ENCODE measurements around the gene OR2C3.
"Not testable (repeated sequence)": the region's sequence is repeated elsewhere in the genome, so short reads cannot be mapped to it uniquely, and the experiment has no call there.

Gene OR2C3

DNA sequence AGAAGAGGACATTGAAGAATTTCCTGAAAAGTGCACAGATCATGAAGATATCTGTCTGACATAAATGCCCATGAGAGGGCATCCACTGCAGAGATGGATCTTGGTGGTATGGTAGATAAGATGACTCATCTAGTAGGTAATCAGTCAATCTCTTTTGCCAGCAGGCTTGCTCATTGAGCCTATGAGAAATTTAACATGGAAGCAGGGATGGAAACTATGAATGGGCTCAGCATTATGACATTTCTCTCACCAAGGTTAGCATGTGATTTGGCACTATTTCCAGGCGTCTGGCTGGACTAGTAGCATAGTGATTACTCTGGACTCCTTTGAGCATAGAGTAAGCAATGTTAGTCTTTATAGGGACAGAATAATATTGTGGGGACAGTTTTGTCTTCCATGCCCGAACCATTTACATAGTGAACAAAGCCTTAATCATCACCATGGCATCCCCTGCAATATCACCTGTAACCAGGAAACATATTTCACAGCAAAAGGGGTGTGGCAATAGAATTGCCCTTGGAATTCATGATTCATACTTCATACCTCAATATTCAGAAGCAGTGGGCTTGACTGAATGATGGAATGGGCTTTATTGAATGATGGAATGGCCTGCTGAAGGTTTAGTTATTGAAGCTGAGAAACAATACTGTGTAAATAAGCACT lies 7.3 kb downstream of the OR2C3 start:
- H3K27ac ChIP-seq (ENCODE audit: insufficient read depth in 1 of 2, low read depth in 1 of 2, low read length in 2 of 2, poor library complexity in 1 of 2, severe bottlenecking in 2 of 2): no peak overlapping the region
- no peaks in the 10 kb centered on the region for H3K9me3 ChIP-seq (ENCODE audit: control extremely low read depth in 1 of 5, control insufficient read depth in 4 of 5, insufficient read depth in 2 of 5, low read depth in 1 of 5, low read length in 4 of 5)
- no peaks in the 10 kb centered on the region for H3K27me3 ChIP-seq (replicated peaks in 2 of 5; ENCODE audit: control insufficient read depth in 4 of 5, insufficient read depth in 5 of 5, low read length in 4 of 5)
- 100% methylated on average over 1 of the region's 2 CpGs for WGBS (ENCODE audit: insufficient coverage)
- CTCF ChIA-PET: no interaction called here
- H3K4me3 ChIP-seq (ENCODE audit: control insufficient read depth in 1 of 7, extremely low read depth in 1 of 7, insufficient read depth in 4 of 7, low read depth in 2 of 7, low read length in 6 of 7): no peak overlapping the region
- peaks cover 0 to 2% (median 0%) of the 10 kb centered on the region in 4 experiments for H3K36me3 ChIP-seq (ENCODE audit: control insufficient read depth in 4 of 4, insufficient read depth in 4 of 4, low read length in 3 of 4)
- H3K4me1 ChIP-seq (ENCODE audit: control extremely low read depth in 1 of 4, control insufficient read depth in 4 of 4, insufficient read depth in 4 of 4, low read length in 3 of 4): peaks cover 0 to 19% (median 7%) of the 10 kb centered on the region in 4 experiments
- no peak for DNase-seq
- POLR2A ChIA-PET: no interaction called here

DNA sequence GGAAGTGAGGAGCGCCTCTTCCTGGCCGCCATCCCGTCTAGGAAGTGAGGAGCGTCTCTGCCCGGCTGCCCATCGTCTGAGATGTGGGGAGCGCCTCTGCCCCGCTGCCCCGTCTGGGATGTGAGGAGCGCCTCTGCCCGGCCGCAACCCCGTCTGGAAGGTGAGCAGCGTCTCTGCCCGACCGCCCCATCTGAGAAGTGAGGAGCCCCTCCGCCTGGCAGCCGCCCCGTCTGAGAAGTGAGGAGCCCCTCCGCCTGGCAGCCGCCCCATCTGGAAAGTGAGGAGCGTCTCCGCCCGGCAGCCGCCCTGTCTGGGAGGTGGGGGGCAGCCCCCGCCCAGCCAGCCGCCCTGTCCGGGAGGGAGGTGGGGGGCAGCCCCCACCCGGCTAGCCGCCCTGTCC lies 14.4 kb downstream of the OR2C3 start:
- CTCF ChIA-PET; H3K4me1 ChIP-seq (ENCODE audit: control extremely low read depth in 1 of 4, control insufficient read depth in 4 of 4, insufficient read depth in 4 of 4, low read length in 3 of 4); H3K4me3 ChIP-seq (ENCODE audit: control insufficient read depth in 1 of 7, extremely low read depth in 1 of 7, insufficient read depth in 4 of 7, low read depth in 2 of 7, low read length in 6 of 7); DNase-seq; H3K36me3 ChIP-seq (ENCODE audit: control insufficient read depth in 4 of 4, insufficient read depth in 4 of 4, low read length in 3 of 4); H3K27ac ChIP-seq (ENCODE audit: insufficient read depth in 1 of 2, low read depth in 1 of 2, low read length in 2 of 2, poor library complexity in 1 of 2, severe bottlenecking in 2 of 2); H3K9me3 ChIP-seq (ENCODE audit: control extremely low read depth in 1 of 5, control insufficient read depth in 4 of 5, insufficient read depth in 2 of 5, low read depth in 1 of 5, low read length in 4 of 5); POLR2A ChIA-PET; H3K27me3 ChIP-seq (replicated peaks in 2 of 5; ENCODE audit: control insufficient read depth in 4 of 5, insufficient read depth in 5 of 5, low read length in 4 of 5): not testable (repeated sequence)
- WGBS (ENCODE audit: insufficient coverage): 91% methylated on average over 13 of the region's 30 CpGs

DNA sequence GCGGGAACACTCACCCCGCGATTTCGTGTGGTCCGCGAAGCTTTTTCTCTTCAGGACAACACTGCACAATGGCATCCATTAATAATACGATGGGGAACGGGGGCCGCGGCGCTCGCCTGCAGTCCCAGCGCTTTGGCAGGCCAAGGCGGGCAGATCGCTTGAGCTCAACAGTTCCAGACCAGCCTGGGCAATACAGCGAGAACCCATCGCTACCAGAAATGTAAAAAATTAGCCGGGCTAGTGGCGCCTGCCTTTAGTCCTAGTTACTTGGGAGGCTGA lies 17.7 kb downstream of the OR2C3 start:
- DNase-seq: no peak
- ChIA-PET POLR2A (no interaction called here), CTCF (interaction anchor here (1.3 kb wide), 1 partner anchor 14 kb away, joined by 3 read pairs; no protein-coding TSS in a partner anchor)
- H3K27ac ChIP-seq (ENCODE audit: insufficient read depth in 1 of 2, low read depth in 1 of 2, low read length in 2 of 2, poor library complexity in 1 of 2, severe bottlenecking in 2 of 2): no peak overlapping the region
- peaks cover 0 to 3% (median 0%) of the 10 kb centered on the region in 5 experiments for H3K27me3 ChIP-seq (replicated peaks in 2 of 5; ENCODE audit: control insufficient read depth in 4 of 5, insufficient read depth in 5 of 5, low read length in 4 of 5)
- H3K9me3 ChIP-seq (ENCODE audit: control extremely low read depth in 1 of 5, control insufficient read depth in 4 of 5, insufficient read depth in 2 of 5, low read depth in 1 of 5, low read length in 4 of 5): peaks cover 0 to 9% (median 3%) of the 10 kb centered on the region in 5 experiments
- 92% methylated on average over 19 of the region's 19 CpGs for WGBS (ENCODE audit: insufficient coverage)
- H3K4me3 ChIP-seq (ENCODE audit: control insufficient read depth in 1 of 7, extremely low read depth in 1 of 7, insufficient read depth in 4 of 7, low read depth in 2 of 7, low read length in 6 of 7): peak overlapping the region in 3 of 7 experiments; percentile 19 to 55 (median 51)
- H3K4me1 ChIP-seq (ENCODE audit: control extremely low read depth in 1 of 4, control insufficient read depth in 4 of 4, insufficient read depth in 4 of 4, low read length in 3 of 4): peaks cover 0 to 6% (median 0%) of the 10 kb centered on the region in 4 experiments
- no peaks in the 10 kb centered on the region for H3K36me3 ChIP-seq (ENCODE audit: control insufficient read depth in 4 of 4, insufficient read depth in 4 of 4, low read length in 3 of 4)

DNA sequence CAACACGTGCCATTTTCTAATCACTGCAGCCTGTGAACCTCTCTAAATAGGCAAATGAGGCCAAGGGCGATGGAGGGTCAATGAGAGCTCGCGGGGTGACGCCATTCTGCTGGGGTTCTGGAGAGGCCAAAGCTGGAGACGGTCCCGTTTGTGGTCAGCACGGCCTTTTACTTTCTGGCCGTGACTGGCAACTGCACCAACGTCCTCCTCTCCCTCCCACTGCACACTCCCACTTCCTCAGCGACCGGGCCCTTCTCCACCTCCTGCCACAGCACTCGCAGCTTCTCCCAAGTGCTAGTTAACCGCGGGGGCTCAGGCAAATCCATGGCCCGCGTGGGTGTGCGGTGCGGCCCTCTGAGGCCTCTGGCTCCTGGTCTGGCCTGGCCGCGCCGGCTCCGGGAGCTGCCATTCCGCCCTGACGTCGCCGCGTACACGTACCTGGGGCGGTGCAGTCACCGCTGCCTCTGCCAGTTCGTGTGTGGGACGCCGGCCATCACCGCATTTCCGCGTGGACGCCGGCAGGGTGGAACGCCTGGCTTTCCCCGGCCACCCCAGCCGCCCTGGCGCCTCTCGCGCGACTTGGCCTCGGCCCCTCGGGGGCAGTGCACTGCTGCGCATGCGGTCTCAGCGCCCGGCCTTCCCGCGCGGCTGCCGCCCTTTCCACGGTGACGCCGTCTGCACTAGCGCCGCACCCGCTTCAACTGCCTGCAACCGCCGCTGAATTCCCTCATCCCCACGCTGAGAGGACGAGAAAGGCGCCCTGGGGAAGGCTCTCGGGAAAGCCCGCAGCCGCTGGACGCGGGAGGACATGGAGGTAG lies 18.2 kb downstream of the OR2C3 start:
- Histone ChIP-seq H3K36me3 (ENCODE audit: control insufficient read depth in 4 of 4, insufficient read depth in 4 of 4, low read length in 3 of 4) (no peaks in the 10 kb centered on the region), H3K4me3 (ENCODE audit: control insufficient read depth in 1 of 7, extremely low read depth in 1 of 7, insufficient read depth in 4 of 7, low read depth in 2 of 7, low read length in 6 of 7) (peak overlapping the region in 5 of 7 experiments; percentile 3 to 55 (median 19)), H3K27ac (ENCODE audit: insufficient read depth in 1 of 2, low read depth in 1 of 2, low read length in 2 of 2, poor library complexity in 1 of 2, severe bottlenecking in 2 of 2) (no peak overlapping the region), H3K4me1 (ENCODE audit: control extremely low read depth in 1 of 4, control insufficient read depth in 4 of 4, insufficient read depth in 4 of 4, low read length in 3 of 4) (peaks cover 0 to 6% (median 0%) of the 10 kb centered on the region in 4 experiments), H3K9me3 (ENCODE audit: control extremely low read depth in 1 of 5, control insufficient read depth in 4 of 5, insufficient read depth in 2 of 5, low read depth in 1 of 5, low read length in 4 of 5) (peaks cover 0 to 9% (median 4%) of the 10 kb centered on the region in 5 experiments), H3K27me3 (replicated peaks in 2 of 5; ENCODE audit: control insufficient read depth in 4 of 5, insufficient read depth in 5 of 5, low read length in 4 of 5) (peaks cover 0 to 3% (median 0%) of the 10 kb centered on the region in 5 experiments)
- 77% methylated on average over 66 of the region's 72 CpGs for WGBS (ENCODE audit: insufficient coverage)
- POLR2A ChIA-PET: no interaction called here
- DNase-seq: peak in 1 of 3 donors; percentile 33
- CTCF ChIA-PET: interaction anchor here (1.0 to 1.4 kb wide), 2 partner anchors 14 to 31 kb away, joined by 3 read pairs; no protein-coding TSS in a partner anchor

DNA sequence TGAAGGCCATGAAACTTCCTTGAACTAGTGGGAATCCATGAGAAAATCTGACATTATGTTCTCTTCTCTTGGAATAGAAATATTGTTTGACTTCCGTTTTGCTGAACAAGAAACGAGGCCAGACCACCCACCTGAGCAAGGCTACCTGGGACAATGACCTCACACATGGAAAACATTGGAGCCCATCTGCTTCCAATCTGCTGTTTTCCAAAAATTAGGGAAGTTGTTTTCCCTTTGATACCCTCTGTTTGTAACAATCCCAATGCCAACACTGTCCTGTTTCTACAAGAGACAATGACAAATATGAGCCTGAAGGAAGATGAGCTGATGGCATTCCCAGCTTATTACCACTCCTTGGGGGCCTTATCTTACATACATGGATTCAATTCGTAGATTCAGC lies 29.4 kb downstream of the OR2C3 start:
- no peaks in the 10 kb centered on the region for H3K27me3 ChIP-seq (replicated peaks in 2 of 5; ENCODE audit: control insufficient read depth in 4 of 5, insufficient read depth in 5 of 5, low read length in 4 of 5)
- no peak overlapping the region for H3K4me3 ChIP-seq (ENCODE audit: control insufficient read depth in 1 of 7, extremely low read depth in 1 of 7, insufficient read depth in 4 of 7, low read depth in 2 of 7, low read length in 6 of 7)
- CTCF ChIA-PET: interaction anchor here (0.8 to 1.5 kb wide), 2 partner anchors 16 to 18 kb away, joined by 3 read pairs; no protein-coding TSS in a partner anchor
- POLR2A ChIA-PET: no interaction called here
- no peaks in the 10 kb centered on the region for H3K4me1 ChIP-seq (ENCODE audit: control extremely low read depth in 1 of 4, control insufficient read depth in 4 of 4, insufficient read depth in 4 of 4, low read length in 3 of 4)
- no peak for DNase-seq
- H3K36me3 ChIP-seq (ENCODE audit: control insufficient read depth in 4 of 4, insufficient read depth in 4 of 4, low read length in 3 of 4): no peaks in the 10 kb centered on the region
- WGBS (ENCODE audit: insufficient coverage): 50% methylated on average over 2 of the region's 3 CpGs
- no peak overlapping the region for H3K27ac ChIP-seq (ENCODE audit: insufficient read depth in 1 of 2, low read depth in 1 of 2, low read length in 2 of 2, poor library complexity in 1 of 2, severe bottlenecking in 2 of 2)
- peaks cover 0 to 3% (median 0%) of the 10 kb centered on the region in 5 experiments for H3K9me3 ChIP-seq (ENCODE audit: control extremely low read depth in 1 of 5, control insufficient read depth in 4 of 5, insufficient read depth in 2 of 5, low read depth in 1 of 5, low read length in 4 of 5)

DNA sequence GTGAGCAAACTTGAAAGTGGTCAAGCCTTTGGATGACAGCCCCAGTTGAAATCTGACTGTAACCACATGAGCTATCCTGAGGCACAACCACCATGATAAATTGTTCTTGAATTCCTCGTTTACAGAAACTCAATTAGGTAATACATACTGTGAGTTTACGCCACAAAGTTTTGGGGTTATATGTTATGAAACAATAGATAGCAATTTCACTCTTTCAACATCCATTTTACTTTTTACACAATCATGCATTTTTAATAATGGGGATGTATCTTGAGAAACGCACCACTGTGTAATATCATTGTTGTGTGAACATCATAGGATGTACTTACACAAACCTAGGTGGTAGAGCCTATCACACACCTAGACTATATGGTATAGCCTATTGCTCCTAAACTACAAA lies 35.4 kb downstream of the OR2C3 start:
- DNase-seq: no peak
- H3K27ac ChIP-seq (ENCODE audit: insufficient read depth in 1 of 2, low read depth in 1 of 2, low read length in 2 of 2, poor library complexity in 1 of 2, severe bottlenecking in 2 of 2): no peak overlapping the region
- no CpG with 5 or more reads among the region's 3 CpGs for WGBS (ENCODE audit: insufficient coverage)
- no peak overlapping the region for H3K4me3 ChIP-seq (ENCODE audit: control insufficient read depth in 1 of 7, extremely low read depth in 1 of 7, insufficient read depth in 4 of 7, low read depth in 2 of 7, low read length in 6 of 7)
- ChIA-PET CTCF (no interaction called here), POLR2A (no interaction called here)
- H3K27me3 ChIP-seq (replicated peaks in 2 of 5; ENCODE audit: control insufficient read depth in 4 of 5, insufficient read depth in 5 of 5, low read length in 4 of 5): no peaks in the 10 kb centered on the region
- H3K9me3 ChIP-seq (ENCODE audit: control extremely low read depth in 1 of 5, control insufficient read depth in 4 of 5, insufficient read depth in 2 of 5, low read depth in 1 of 5, low read length in 4 of 5): peaks cover 0 to under 1% (median 0%) of the 10 kb centered on the region in 5 experiments
- no peaks in the 10 kb centered on the region for H3K4me1 ChIP-seq (ENCODE audit: control extremely low read depth in 1 of 4, control insufficient read depth in 4 of 4, insufficient read depth in 4 of 4, low read length in 3 of 4)
- H3K36me3 ChIP-seq (ENCODE audit: control insufficient read depth in 4 of 4, insufficient read depth in 4 of 4, low read length in 3 of 4): no peaks in the 10 kb centered on the region
